GM12892 (cell line): ENCODE measurements around the gene DDX24.
A peak's percentile ranks its signal among the peaks of the same experiment; 100 is the strongest.

Experiments used
- DNase-seq: peaks from one replicate; pipeline ENCODE4 v3.0.0; 2011; ENCODE audit not compliant: insufficient read length
- FAIRE-seq: peaks from 2 replicates; lab custom pipeline; 2011; peaks lifted over from hg19 to GRCh38; lab: Jason Lieb, UNC
- POLR2A ChIP-seq: IDR thresholded peaks from 2 replicates; pipeline ENCODE4 v1.6.1; 2011; ENCODE audit warnings: low read depth, low read length, control low read depth
- POLR2AphosphoS5 ChIP-seq: IDR thresholded peaks from 2 replicates; pipeline ENCODE4 v1.6.1; 2011; ENCODE audit warnings: low read depth, low read length, control low read depth
- TAF1 ChIP-seq: IDR thresholded peaks from 2 replicates; pipeline ENCODE4 v1.6.1; 2011; ENCODE audit warnings: low read depth, mild to moderate bottlenecking, control low read depth, low read length, borderline replicate concordance

DDX24 gene

GRCh38 chr14:94050231-94050880, 30.6 kb downstream of the DDX24 start:
- no peak for TF ChIP-seq TAF1
- no peak; the same call in 1 of the 2 replicates for TF ChIP-seq POLR2A
- TF ChIP-seq POLR2AphosphoS5 = no peak
- FAIRE-seq = no peak
- DNase-seq = no peak

- FAIRE-seq = no peak
- no peak for TF ChIP-seq TAF1
- TF ChIP-seq POLR2AphosphoS5 = no peak
- TF ChIP-seq POLR2A = no peak
- DNase-seq = no peak
Measured at GRCh38 chr14:94049625-94050023, 31.4 kb downstream of the DDX24 start.

GRCh38 chr14:94048691-94049624, 32.0 kb downstream of the DDX24 start:
- DNase-seq = no peak
- no peak for FAIRE-seq
- no peak for TF ChIP-seq TAF1
- no peak; the same call in 1 of the 2 replicates for TF ChIP-seq POLR2A
- 0 out of 2 replicates have a peak, but pooled peaks have one; percentile 24 for TF ChIP-seq POLR2AphosphoS5

GRCh38 chr14:94047581-94047980, 33.4 kb downstream of the DDX24 start:
- FAIRE-seq = no peak
- DNase-seq = no peak
- TF ChIP-seq POLR2AphosphoS5 (peak; percentile 8; the same call in 1 of the 2 replicates), TAF1 (no peak)

GRCh38 chr14:94046696-94047250, 34.2 kb downstream of the DDX24 start:
- TF ChIP-seq POLR2AphosphoS5 (peak; percentile 16), TAF1 (no peak), POLR2A (peak; percentile 41; the same call in 1 of the 2 replicates)
- no peak for DNase-seq
- no peak for FAIRE-seq

- FAIRE-seq (no peak), DNase-seq (no peak)
- 0 out of 2 replicates have a peak, but pooled peaks have one; percentile 51 for TF ChIP-seq POLR2AphosphoS5
- no peak for TF ChIP-seq TAF1
- TF ChIP-seq POLR2A = no peak
Measured at GRCh38 chr14:94045563-94046345, 35.2 kb downstream of the DDX24 start.

GRCh38 chr14:94045101-94045500, 35.9 kb downstream of the DDX24 start:
- DNase-seq (no peak), FAIRE-seq (no peak)
- TF ChIP-seq POLR2A (no peak), POLR2AphosphoS5 (no peak), TAF1 (no peak)

GRCh38 chr14:94044476-94045091, 36.4 kb downstream of the DDX24 start:
- FAIRE-seq (no peak), DNase-seq (no peak)
- TF ChIP-seq POLR2AphosphoS5 = no peak
- no peak for TF ChIP-seq TAF1
- TF ChIP-seq POLR2A = no peak

- TF ChIP-seq TAF1 (no peak), POLR2AphosphoS5 (no peak), POLR2A (no peak; the same call in 1 of the 2 replicates)
- DNase-seq (no peak), FAIRE-seq (no peak)
Measured at GRCh38 chr14:94043756-94044475, 37.1 kb downstream of the DDX24 start.

GRCh38 chr14:94043111-94043755, 37.8 kb downstream of the DDX24 start:
- FAIRE-seq (no peak), DNase-seq (no peak)
- TF ChIP-seq POLR2A = no peak
- no peak for TF ChIP-seq POLR2AphosphoS5
- TF ChIP-seq TAF1 = no peak
